Stimulated activated CD8-positive, alpha-beta memory T cell treated with anti-CD3 and anti-CD28 coated beads, Interleukin-15, amount 100 ng/mL, for 24 hours (primary cell): Measurements from ENCODE around the gene MISP.

Experiments
- DNase-seq: peaks from one replicate; pipeline ENCODE4 v3.0.0-alpha.2; 2020; ENCODE audit warnings: low read depth

Gene MISP

DNA sequence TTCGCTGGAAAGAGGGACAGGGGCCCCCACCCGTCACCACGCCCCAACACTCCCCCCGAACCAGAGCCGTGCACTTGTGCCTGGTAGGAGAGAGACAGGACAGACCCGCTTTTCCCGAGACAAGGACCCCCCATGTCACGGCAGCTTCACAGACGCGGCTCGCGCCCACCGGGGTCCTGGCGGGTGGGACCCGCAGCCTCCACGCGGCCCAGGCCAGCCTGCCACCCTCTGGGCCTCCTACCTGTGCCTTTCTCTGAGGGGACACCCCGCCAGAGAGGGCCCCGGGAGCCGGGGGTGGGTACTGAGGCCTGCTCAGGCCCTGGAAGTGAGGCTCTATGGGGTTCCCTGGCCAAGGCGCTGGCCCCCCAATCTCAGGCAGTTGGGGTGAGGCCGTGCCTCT, 4.0 kb upstream of the MISP start:
- DNase-seq = no peak

DNA sequence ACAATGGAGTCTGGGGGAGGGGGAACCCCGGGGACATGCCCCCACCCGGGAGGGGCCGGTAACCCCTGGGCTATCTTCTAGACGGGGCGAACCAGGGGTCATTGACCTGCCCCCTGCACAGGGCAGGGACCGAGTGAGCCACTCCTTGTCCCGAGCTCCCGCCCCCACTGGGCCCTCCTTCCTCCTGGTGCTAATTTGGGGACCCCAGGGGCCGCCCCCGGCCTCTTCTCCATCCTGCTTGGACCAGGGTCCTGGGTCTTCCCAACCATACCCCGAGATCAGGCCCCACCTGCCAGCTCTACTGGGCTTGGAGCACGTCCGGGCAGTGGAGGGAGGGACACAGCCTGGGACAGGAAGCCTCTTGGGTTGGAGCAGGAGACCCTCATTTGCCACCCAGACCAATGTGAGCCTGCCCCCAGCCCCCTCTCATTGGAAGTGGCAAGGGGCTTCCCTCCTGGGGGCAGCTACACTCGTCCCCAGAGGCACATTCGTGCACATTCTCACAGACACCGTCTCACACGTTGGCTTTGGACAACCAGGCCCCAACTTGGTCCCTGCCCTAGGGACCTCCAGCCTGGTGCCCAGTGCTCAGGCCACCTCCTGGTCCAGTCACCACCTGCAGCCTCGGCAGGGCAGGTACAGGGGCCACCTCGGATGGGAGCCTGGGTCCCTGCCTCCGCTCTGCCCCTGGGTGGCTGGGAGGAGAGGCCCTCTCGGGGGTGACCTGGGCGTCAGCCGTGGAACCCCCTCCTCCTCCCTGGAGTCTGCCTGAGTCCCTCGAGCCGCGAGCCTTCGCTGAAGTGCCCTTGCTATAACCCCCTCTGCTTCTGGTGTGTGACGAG, 3.3 kb upstream of the MISP start:
- DNase-seq = no peak

DNA sequence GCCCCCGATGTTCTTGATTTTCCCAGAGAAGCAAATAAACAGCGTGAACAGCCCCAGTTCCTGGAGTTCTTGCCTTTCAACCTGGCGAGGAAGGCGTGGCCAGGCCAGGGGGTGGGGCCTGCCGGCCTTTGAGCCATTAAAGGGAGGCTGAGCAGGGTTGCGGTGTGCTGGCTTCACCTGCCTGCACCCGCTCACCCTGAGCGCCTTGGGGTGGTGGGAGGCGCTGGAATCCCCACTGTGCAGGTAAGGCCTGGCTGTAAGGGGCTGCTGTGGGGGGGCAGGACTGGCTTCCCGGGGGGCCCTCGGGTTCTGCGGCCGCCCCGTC, 2.7 kb upstream of the MISP start:
- DNase-seq = no peak

DNA sequence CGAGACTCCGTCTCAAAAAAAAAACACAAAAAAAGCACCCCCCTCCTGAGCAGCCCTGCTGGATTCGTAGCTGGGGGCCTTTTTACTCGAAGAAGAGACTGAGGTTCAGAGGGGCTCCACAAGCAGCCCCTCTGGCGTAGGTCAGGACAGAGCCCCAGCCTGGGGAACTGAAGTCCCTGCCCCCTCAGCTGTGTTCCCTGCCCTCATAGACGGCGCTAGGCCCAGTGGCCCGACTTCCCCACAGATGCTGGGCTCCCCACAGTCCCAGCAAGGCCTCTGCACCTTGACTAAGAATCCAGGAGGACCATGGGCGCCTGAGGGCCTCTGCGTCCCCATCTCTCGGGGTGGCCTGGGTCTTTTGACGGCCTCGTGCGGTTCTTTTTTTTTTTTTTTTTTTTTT, 1.1 kb upstream of the MISP start:
- DNase-seq = no peak

DNA sequence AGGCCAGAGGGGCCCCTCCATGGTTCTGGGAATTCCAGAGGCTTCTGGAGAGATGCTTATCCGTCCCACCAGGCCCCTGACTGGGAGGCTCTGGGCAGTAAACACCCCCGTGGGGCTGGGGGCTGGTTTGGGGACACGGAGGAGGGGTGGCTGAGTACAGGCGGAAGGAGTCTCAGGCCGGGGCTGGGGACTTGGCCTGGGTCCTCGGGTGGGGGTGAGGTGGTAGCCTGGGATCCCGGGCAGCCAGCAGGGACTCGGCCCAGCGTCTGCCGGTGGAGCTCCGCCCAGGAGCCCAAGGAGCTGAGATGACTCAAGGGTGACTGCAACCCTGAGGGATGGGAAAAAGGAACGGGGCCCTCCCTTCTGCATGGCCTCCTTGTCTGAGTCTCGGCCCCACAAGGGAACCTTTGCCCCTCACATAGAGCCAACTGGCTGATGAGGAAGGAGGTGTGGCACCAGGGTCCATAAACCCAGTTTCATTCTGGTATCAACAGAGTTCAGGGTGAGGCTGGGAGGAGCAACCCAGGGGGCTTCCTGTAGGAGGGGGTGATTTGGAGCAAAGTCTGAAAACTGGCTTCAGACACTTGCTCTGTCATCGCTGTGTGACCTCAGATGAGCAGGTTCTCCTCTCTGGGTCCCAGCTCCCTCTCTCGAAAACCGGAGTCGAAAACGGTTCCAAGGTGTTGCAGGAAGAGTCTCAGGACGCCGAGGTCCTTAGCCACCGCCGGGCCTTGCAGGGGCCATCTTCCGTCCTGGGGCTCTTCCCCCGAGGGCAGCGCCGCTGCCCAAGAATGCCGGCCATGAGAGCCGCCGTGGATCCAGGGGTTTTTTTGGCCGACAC, 809 bp downstream of the MISP start:
- DNase-seq = no peak

DNA sequence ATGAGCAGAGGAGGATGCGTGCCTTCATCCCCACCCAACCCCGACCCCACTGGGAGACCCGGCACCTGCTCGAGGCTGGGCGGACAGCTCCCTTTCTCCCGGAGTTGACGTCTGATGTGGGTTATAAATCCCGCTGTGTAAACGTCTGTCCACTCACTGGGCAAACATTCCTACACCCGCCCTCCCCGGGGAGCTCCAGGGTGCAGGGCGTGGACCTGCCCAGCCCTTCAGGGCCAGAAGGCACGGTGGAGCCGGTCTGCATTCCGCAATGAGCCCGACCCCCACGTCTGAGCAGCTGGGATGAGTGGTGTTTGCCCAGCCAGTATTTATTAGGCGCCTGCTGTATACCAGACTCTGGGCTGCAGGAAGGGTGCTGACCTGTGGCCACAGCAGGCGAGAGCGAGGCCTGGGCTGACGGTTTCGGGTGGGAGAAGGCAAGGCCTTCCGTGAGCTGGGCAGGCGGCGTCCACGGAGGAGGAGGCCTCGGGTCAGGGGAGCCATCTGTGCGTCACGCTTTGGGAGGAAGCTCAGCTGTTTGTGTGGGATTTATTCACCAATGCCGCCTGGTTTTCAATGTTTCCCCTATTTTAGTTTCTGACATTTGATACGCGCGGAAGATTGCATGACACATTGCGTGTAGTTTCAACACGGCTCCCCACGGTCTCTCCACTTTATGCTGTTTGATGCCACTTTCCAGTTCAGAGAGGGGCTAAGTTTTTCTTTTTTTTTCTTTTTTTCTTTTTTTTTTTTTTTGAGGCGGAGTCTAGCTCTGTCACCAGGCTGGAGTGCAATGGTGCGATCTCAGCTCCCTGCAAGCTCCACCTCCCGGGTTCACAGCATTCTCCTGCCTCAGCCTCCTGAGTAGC, 2.0 kb downstream of the MISP start:
- DNase-seq = no peak

DNA sequence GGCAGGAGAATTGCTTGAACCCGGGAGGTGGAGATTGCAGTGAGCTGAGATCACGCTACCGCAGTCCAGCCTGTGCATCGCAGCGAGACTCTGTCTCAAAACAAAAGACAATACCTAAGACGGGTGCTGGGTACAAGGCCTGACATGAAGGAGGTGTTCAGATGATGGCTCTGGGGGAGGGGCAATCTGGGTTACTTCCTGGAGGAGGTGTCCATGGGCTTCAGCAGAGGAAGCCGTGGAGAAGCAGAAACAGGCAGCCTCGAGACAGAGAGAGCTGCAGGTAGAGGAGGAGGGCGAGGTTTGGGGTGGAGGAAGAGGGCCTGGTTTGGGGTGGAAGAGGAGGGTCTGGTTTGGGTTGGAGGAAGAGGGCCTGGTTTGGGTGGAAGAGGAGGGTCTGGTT, 3.6 kb downstream of the MISP start:
- no peak for DNase-seq

DNA sequence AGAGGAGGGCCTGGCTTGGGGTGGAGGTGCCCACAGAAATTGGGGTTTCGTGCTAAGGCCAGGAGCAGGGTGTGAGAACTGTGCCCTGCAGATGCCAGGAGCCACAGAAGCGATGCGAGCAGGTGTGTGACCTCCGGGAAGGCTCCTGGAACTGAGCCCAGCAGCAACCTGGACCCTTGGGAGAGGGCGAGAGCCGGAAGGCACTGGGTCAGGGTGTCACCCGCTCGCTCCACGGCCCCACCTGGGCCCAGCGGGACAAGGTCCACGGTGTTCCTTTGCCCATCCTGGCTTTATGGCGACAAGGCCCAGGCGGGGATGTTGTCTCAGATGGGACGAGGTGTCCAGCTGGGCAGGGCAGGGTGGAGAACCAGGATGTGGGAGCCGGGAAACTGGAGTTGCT, 4.2 kb downstream of the MISP start:
- no peak for DNase-seq

DNA sequence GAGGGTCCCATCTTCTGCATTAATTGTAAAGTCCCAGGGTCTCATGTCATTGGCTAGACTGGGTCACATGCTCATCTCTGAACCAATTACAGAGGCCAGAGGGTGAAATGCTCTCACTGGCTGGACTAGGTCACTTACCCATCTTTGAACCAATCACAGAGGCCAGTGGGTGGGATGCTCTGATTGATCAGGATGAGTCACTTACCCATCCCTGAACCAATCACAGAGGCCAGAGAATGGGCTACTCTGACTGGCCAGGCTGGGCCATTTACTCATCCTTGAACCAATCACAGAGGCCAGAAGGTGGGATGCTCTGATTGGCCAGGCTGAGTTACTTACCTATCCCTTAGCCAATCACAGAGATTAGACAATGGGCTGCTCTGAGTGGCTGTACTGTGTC, 5.3 kb downstream of the MISP start:
- DNase-seq = no peak

DNA sequence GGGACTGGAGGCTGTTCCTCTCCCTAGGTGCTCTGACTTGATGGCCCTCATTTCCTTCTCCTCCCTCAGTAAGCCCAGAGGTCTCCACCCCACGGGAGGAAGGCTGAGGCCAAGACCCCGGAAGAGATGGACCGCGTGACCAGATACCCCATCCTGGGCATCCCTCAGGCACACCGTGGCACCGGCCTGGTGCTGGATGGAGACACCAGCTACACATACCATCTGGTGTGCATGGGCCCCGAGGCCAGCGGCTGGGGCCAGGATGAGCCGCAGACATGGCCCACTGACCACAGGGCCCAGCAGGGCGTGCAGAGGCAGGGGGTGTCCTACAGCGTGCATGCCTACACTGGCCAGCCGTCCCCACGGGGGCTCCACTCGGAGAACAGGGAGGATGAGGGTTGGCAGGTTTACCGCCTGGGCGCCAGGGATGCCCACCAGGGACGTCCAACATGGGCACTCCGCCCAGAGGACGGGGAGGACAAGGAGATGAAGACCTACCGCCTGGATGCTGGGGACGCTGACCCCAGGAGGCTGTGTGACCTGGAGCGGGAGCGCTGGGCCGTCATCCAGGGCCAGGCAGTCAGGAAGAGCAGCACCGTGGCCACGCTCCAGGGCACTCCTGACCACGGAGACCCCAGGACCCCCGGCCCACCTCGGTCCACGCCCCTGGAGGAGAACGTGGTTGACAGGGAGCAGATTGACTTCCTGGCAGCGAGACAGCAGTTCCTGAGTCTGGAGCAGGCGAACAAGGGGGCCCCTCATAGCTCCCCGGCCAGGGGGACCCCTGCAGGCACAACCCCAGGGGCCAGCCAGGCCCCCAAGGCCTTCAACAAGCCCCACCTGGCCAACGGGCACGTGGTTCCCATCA, 6.1 kb downstream of the MISP start:
- no peak for DNase-seq

DNA sequence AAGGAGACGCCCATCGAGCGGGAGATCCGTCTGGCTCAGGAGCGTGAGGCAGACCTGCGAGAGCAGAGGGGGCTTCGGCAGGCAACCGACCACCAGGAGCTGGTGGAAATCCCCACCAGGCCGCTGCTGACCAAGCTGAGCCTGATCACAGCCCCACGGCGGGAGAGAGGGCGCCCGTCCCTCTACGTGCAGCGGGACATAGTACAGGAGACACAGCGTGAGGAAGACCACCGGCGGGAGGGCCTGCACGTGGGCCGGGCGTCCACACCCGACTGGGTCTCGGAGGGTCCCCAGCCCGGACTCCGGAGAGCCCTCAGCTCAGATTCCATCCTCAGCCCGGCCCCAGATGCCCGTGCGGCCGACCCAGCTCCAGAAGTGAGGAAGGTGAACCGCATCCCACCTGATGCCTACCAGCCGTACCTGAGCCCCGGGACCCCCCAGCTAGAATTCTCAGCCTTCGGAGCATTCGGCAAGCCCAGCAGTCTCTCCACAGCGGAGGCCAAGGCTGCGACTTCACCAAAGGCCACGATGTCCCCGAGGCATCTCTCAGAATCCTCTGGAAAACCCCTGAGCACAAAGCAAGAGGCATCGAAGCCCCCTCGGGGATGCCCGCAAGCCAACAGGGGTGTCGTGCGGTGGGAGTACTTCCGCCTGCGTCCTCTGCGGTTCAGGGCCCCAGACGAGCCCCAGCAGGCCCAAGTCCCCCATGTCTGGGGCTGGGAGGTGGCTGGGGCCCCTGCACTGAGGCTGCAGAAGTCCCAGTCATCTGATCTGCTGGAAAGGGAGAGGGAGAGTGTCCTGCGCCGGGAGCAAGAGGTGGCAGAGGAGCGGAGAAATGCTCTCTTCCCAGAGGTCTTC, 7.1 kb downstream of the MISP start:
- no peak for DNase-seq

DNA sequence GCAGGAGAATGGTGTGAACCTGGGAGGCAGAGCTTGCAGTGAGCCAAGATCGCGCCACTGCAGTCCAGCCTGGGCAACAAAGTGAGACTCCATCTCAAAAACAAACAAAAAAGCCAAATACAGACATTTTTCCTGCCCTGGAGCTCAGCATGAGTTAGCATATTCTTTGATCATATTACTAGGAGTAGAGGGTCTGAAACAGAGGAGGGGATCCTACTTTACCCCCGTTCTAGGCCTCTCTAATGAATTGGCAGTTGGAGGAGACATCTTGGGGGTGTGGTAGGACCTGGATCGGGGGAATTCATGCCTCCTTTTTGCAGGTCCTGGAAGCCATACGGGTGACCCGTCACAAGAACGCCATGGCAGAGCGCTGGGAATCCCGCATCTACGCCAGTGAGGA, 12.3 kb downstream of the MISP start:
- DNase-seq = no peak

DNA sequence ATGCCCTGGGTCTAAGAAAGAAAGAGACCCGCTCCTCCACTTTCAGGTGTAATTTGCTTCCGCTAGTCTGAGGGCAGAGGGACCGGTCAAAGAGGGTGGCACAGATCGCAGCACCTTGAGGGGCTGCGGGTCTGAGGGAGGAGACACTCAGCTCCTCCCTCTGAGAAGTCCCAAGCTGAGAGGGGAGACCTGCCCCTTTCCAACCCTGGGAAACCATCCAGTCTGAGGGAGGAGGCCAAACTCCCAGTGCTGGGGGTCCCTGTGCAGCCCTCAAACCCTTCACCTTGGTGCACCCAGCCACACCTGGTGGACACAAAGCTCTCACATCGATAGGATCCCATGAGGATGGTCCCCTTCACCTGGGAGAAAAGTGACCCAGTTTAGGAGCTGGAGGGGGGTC, 13.0 kb downstream of the MISP start:
- DNase-seq = no peak

DNA sequence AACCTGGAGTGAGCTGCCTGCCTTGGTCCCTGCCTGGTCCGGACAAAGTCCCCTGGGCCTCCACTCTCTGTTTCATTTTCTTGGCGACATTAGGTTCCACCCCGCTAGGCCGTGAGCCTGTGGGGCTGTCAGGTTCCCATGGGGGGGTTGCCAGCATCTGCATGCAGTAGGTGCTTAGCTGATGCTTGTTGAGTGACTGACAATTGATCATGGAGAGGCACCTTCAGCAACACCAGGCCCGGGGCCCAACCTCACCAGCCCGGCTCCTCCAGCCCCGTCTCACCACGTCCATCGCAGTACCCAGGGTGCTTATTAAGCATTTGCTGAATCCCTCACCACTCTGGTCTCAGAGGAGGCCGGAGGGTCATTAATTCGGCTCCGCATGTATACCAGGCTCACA, 13.4 kb downstream of the MISP start:
- no peak for DNase-seq

DNA sequence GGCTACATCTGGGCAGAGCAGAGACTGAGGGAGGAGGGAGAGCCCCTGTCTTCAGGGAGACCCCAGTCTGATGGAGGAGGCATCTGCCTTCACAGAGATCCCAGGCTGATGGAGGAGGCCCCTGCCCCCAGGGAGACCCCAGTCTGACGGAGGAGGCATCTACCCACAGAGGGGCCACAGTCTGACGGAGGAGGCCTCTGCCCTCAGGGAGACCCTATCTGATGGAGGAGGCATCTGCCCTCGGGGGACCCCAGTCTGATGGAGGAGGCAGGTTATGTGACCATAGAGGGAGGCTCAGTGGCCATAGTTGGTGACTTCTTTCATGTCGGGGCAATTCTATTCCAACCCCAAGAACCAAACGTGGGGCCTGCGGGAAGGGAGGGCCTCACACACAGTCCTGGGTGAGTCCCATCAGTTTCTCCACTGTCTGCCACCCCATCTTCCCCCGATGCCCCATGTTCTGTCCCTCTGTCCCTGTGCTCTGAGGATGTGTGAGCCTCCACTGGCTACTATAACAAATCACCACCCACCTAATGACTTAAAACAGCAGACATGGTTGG, 14.3 kb downstream of the MISP start:
- no peak for DNase-seq

DNA sequence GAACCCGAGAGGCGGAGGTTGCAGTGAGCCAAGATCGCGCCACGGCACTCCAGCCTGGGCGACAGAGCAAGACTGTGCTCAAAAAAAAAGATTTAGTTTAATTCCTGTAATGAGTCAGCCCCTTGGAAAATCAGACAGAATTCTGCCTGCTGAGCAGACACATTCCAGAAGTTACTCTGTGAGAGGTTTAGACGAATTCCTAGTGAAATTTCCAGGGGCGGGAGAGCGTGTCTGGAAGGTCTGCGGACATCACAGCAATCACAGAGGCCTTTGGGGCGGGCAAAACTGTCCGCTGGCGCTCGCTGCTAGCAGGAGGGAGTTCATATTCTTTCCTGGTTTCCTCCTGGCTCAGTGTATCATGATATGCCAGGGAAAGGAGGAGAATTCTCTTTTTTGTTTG, 17.5 kb downstream of the MISP start:
- DNase-seq = no peak

DNA sequence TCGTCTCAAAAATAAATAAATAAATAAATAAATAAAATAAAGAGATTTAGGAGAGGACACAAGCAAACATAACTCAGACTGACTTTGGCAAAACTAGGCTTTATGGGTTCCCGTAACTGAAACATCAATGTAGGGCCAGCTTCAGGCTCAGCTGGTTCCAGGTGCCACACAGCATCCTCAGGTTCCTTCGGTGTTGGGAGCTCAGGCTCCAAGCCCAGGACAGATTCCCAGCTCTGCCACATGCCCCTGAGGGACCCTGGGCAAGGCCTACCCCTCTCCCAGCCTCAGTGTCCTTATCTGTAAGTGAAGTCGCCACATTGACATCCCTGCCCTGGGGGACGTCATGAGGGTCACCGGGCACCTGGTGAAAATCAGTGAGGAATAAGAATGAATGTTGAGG, 18.7 kb downstream of the MISP start:
- DNase-seq = no peak

DNA sequence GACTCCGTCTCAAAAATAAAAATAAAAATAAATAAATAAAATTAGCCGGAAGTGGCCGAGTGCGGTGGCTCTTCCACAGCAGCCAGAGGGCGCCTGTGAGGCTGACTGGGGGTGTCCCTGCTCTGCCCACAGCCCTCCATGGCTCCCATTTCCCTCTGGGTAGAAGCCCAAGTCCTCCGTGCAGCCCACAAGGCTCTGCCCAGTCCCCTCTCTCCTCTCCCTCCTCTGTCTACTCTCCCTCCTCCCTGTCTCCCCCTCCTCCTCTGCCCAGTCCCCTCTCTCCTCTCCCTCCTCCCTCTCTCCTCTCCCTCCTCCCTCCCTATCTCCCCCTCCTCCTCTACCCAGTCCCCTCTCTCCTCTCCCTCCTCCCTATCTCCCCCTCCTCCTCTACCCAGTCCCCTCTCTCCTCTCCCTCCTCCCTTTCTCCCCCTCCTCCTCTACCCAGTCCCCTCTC, 20.4 kb downstream of the MISP start:
- no peak for DNase-seq

DNA sequence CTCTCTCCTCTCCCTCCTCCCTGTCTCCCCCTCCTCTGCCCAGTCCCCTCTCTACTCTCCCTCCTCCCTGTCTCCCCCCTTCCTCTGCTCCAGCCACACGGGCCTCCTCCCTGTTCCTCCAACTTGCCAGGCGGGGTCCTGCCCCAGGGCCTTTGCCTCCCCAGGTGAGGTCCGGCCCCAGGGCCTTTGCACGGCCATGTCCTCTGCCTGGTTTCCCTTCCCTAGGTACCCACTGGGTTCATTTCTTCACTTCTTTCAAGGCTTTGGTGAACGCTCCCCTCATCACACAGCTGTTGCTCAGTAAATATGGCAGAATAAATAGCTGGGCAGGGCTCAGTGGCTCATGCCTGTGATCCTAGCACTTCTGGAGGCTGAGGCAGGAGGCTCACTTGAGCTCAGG, 21.2 kb downstream of the MISP start:
- no peak for DNase-seq

DNA sequence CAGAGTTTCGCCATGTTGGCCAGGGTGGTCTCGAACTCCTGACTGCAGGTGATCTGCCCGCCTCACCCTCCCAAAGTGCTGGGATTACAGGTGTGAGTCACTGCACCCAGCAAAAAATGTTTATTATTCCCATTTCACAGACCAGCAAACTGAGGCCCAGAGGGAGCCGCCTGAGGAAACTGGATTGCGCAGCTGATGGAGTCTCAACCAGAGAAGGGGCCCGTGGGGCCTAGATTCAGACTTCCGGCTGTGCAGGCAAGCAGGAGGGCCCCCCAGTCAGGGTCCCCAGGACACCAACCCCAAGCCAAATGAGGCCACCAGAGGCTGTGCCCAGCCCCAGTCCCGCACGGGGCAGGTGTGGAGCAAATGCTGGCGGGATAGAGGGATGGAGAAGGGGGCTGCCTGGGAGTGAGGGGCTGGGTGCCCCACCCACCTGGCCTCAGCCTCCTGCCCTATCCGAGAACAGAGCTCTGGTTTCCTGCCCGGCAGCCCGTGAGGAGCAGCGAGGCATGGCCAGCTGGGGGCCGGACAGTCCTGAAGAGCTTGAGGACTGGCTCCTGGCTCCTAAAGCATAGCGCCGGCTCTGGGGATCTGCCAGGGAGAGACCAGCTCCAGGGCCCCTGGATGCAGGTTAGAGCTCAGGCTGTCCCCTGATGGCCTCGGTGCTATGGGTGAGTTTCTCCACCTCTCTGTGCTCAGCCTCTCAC, 22.0 kb downstream of the MISP start:
- no peak for DNase-seq
